K562 (cell line): ENCODE data around the gene DIAPH3. TPM values are rescaled to one million over a fixed set of nuclear protein-coding genes. Genes with fewer than 3 reads are reported as not detected.

Experiments used
- ATAC-seq: fragments of 200-7000 bp; cut with Tn5 transposase; 3 replicates; pipeline ENCODE4 v1.9.1; 2020; ENCODE audit warnings: moderate library complexity
- BruUV-seq: library from RNA; stranded (reverse); fragments of 400-500 nt; replicated peaks from 2 replicates; lab custom pipeline; 2021; lab: Mats Ljungman, UMichigan
- CTCF ChIA-PET: fragments of 300-600 bp; formaldehyde crosslinking; extraction: SDS; loops from one replicate; lab custom pipeline; 2021; ENCODE audit warnings: low intra/inter-chr PET ratio; lab: Yijun Ruan, JAX
- POLR2A ChIA-PET: fragments of 300-600, 350-650 bp; sonication (Branson Sonifier 250); formaldehyde crosslinking; extraction: SDS; loops from one replicate; lab custom pipeline; 2021; ENCODE audit warnings: antibody characterized with exemption, inconsistent platforms; lab: Yijun Ruan, JAX
- DNase-seq, 4 experiments: peaks; one replicate each; pipeline versions ENCODE4 v3.0.0 to v3.0.0-alpha.2; 2011 to 2018; ENCODE audit warnings: low spot score in 3 of 4, mixed read lengths in 3 of 4; ENCODE audit errors: extremely low read depth in 1 of 4
- FAIRE-seq: peaks from 2 replicates; lab custom pipeline; 2011; peaks lifted over from hg19 to GRCh38; lab: Jason Lieb, UNC
- H2AFZ ChIP-seq: 2 replicates; pipeline ENCODE4 v1.6.0; 2011; ENCODE audit warnings: low read depth, low read length, control low read depth, inconsistent platforms
- H3K27ac ChIP-seq: fragments of 200-600 bp; 3 replicates; pipeline ENCODE4 v1.8.0; 2011; ENCODE audit warnings: low read depth, mild to moderate bottlenecking, control low read depth, inconsistent platforms, low read length, moderate library complexity, mixed read lengths; ENCODE audit errors: extremely low read depth
- H3K27me3 ChIP-seq, 2 experiments: fragments of 300-600 bp in 1 of 2; 2 replicates in 1 of 2; 3 replicates in 1 of 2; pipeline versions ENCODE4 v1.6.0 to v1.8.0; 2011; ENCODE audit warnings: inconsistent platforms in 2 of 2, low read length in 2 of 2, mild to moderate bottlenecking in 1 of 2, mixed read lengths in 1 of 2, moderate library complexity in 1 of 2; ENCODE audit not compliant: control insufficient read depth in 2 of 2, insufficient read depth in 2 of 2
- H3K36me3 ChIP-seq: fragments of 300-600 bp; 3 replicates; pipeline ENCODE4 v1.8.0; 2011; ENCODE audit warnings: mild to moderate bottlenecking, low read length, inconsistent platforms; ENCODE audit not compliant: control insufficient read depth, insufficient read depth
- H3K4me1 ChIP-seq, 2 experiments: fragments of 200-600 bp in 1 of 2; replicated peaks in 1 of 2; 2 replicates in 1 of 2; 3 replicates in 1 of 2; pipeline versions ENCODE4 v1.5.1 to v1.8.0; 2011; ENCODE audit warnings: inconsistent platforms in 2 of 2, low read length in 2 of 2, mild to moderate bottlenecking in 1 of 2, mixed read lengths in 1 of 2, moderate library complexity in 1 of 2; ENCODE audit not compliant: control insufficient read depth in 2 of 2, insufficient read depth in 2 of 2
- H3K4me2 ChIP-seq: 2 replicates; pipeline ENCODE4 v1.6.1; 2011; ENCODE audit warnings: low read length, control low read depth, inconsistent platforms, mixed read lengths; ENCODE audit not compliant: insufficient read depth
- H3K4me3 ChIP-seq: fragments of 200-600 bp; sonication (generic), shearing (Covaris generic); 2 replicates; pipeline ENCODE4 v1.5.1; 2016; ENCODE audit warnings: control low read depth, inconsistent platforms
- H3K79me2 ChIP-seq: fragments of 200-600 bp; 3 replicates; pipeline ENCODE4 v1.8.0; 2011; ENCODE audit warnings: low read length, inconsistent platforms; ENCODE audit not compliant: control insufficient read depth, insufficient read depth
- H3K9ac ChIP-seq, 2 experiments: 2 replicates each; pipeline versions ENCODE4 v1.6.0 to v1.6.1; 2011; ENCODE audit warnings: low read depth in 2 of 2, low read length in 2 of 2, control low read depth in 1 of 2, inconsistent platforms in 1 of 2, mild to moderate bottlenecking in 1 of 2, mixed read lengths in 1 of 2; ENCODE audit not compliant: insufficient read depth in 1 of 2
- H3K9me1 ChIP-seq: one replicate; pipeline ENCODE4 v1.6.0; 2011; ENCODE audit warnings: inconsistent platforms, mild to moderate bottlenecking, low read length, moderate library complexity; ENCODE audit not compliant: control insufficient read depth, insufficient read depth
- H3K9me3 ChIP-seq: replicated peaks from 2 replicates; pipeline ENCODE4 v1.5.1; 2011; ENCODE audit warnings: low read depth, low read length, inconsistent platforms; ENCODE audit not compliant: control insufficient read depth, insufficient read depth
- H4K20me1 ChIP-seq: replicated peaks from 2 replicates; pipeline ENCODE4 v1.6.1; 2011; ENCODE audit warnings: low read length, inconsistent platforms, mixed read lengths; ENCODE audit not compliant: control insufficient read depth, insufficient read depth
- CREBBP ChIP-seq: IDR thresholded peaks from one replicate; pipeline ENCODE4 v1.6.1; 2012; ENCODE audit warnings: low read depth, mild to moderate bottlenecking, control low read depth, inconsistent platforms, low read length
- EGR1 ChIP-seq: fragments of 450-650 bp; conservative IDR thresholded peaks from 2 replicates; pipeline ENCODE4 v1.6.1; 2017; ENCODE audit warnings: mild to moderate bottlenecking
- LEF1 ChIP-seq: fragments of 450-650 bp; IDR thresholded peaks from 2 replicates; pipeline ENCODE4 v1.6.1; 2016; ENCODE audit warnings: mild to moderate bottlenecking
- NR1H2 ChIP-seq: sonication (generic); formaldehyde crosslinking; IDR thresholded peaks from 2 replicates; pipeline ENCODE4 v1.4.0; 2020; ENCODE audit warnings: mild to moderate bottlenecking, missing genetic modification reagents
- POU5F1 ChIP-seq: fragments of 150-350 bp; IDR thresholded peaks from 2 replicates; pipeline ENCODE4 v1.6.1; 2014; ENCODE audit warnings: borderline replicate concordance, low read length, low read depth, mild to moderate bottlenecking; ENCODE audit not compliant: partially characterized antibody
- PRMT5 ChIP-seq: sonication (generic); formaldehyde crosslinking; IDR thresholded peaks from 2 replicates; pipeline ENCODE4 v1.5.0; 2020; ENCODE audit warnings: missing genetic modification reagents
- RNF2 ChIP-seq: sonication (generic); IDR thresholded peaks from 2 replicates; pipeline ENCODE4 v1.6.1; 2016
- SAP30 ChIP-seq: fragments of 200-600 bp; sonication (generic); IDR thresholded peaks from 2 replicates; pipeline ENCODE4 v1.6.1; 2012; ENCODE audit warnings: borderline replicate concordance, low read depth, mild to moderate bottlenecking, moderate library complexity, low read length, control low read depth, inconsistent platforms; ENCODE audit not compliant: insufficient read depth, poor library complexity, severe bottlenecking
- SIX5 ChIP-seq, 2 experiments: IDR thresholded peaks; 2 replicates each; pipeline ENCODE4 v1.6.1; 2011; ENCODE audit warnings: low read length in 2 of 2, borderline replicate concordance in 1 of 2, low read depth in 1 of 2, mild to moderate bottlenecking in 1 of 2, moderate library complexity in 1 of 2; ENCODE audit not compliant: insufficient read depth in 1 of 2
- ZNF12 ChIP-seq: sonication (generic); formaldehyde crosslinking; IDR thresholded peaks from 2 replicates; pipeline ENCODE4 v1.4.0; 2020; ENCODE audit warnings: mild to moderate bottlenecking, missing genetic modification reagents
- ZNF146 ChIP-seq: IDR thresholded peaks from one replicate; pipeline ENCODE4 v1.6.1; 2018; ENCODE audit warnings: missing compliant biosample characterization; ENCODE audit not compliant: unreplicated experiment
- ZNF311 ChIP-seq: fragments of 250-450 bp; sonication (Bioruptor Pico); IDR thresholded peaks from 2 replicates; pipeline ENCODE4 v1.4.0; 2020; ENCODE audit warnings: mild to moderate bottlenecking, moderate library complexity
- WGBS: fragments of 100-300 bp; shearing (Covaris generic); methylation state at CpG from one replicate; pipeline ENCODE4 v1.1.6; 2016; ENCODE audit warnings: low coverage, mixed read lengths; ENCODE audit not compliant: insufficient coverage; ENCODE audit errors: missing lambda C conversion rate; 5-methylcytosine and 5-hydroxymethylcytosine counted together
- in situ Hi-C: fragments of 300-500 bp; cut with MboI; formaldehyde crosslinking; loops from 4 replicates; pipeline ENCODE4 v1.15.0; 2018; ENCODE audit warnings: inconsistent platforms, mixed read lengths
- intact Hi-C: fragments of 100-400 bp; cut with micrococcal nuclease; formaldehyde crosslinking; loops from 2 replicates; pipeline ENCODE4 v1.14.2; 2022
- polyA plus RNA-seq, 8 experiments: library from polyadenylated mRNA; depleted of rRNA in 4 of 8; stranded (reverse) in 5 of 8; unstranded in 3 of 8; fragments of >200 nt; fragmentation: Nextera tagmentation in 2 of 8; fragmentation: Illumina TruSeq in 1 of 8; extraction: Ambion mirVana in 2 of 8; extraction: Trizol in 1 of 8; gene quantifications; 2 replicates each; pipeline versions ENCODE4 v1.2.1 to v1.2.3, GENCODE V29; 2011 to 2014; ENCODE audit warnings: inconsistent platforms in 1 of 8, missing spikeins in 1 of 8
- total RNA-seq, 7 experiments: library from RNA; depleted of rRNA in 6 of 7; stranded (reverse); fragments of >200 nt in 6 of 7; fragmentation: Illumina TruSeq in 2 of 7; extraction: Trizol in 2 of 7; gene quantifications; 2 replicates each; pipeline versions ENCODE4 v1.2.1 to v1.2.3, GENCODE V29; 2011 to 2021; ENCODE audit warnings: low replicate concordance in 1 of 7
- TF ChIP-seq, protein P1 (sequence below): sonication (generic); formaldehyde crosslinking; IDR thresholded peaks from 2 replicates; pipeline ENCODE4 v1.8.1; 2023; ENCODE audit warnings: mild to moderate bottlenecking, missing genetic modification reagents
- TF ChIP-seq, protein P2 (sequence below): sonication (generic); formaldehyde crosslinking; IDR thresholded peaks from 2 replicates; pipeline ENCODE4 v1.8.1; 2023; ENCODE audit warnings: mild to moderate bottlenecking, missing genetic modification reagents
- TF ChIP-seq, protein P3 (sequence below): IDR thresholded peaks from 2 replicates; pipeline ENCODE4 v1.6.1; 2014; ENCODE audit warnings: antibody characterized with exemption

The DIAPH3 gene
- total and polyA plus RNA-seq, 9 of the 15 experiments (the other 6 are each of a cell fraction or from before 2014, with no cell fraction given): 9.0 to 18.7 (median 14.7) TPM

DNA sequence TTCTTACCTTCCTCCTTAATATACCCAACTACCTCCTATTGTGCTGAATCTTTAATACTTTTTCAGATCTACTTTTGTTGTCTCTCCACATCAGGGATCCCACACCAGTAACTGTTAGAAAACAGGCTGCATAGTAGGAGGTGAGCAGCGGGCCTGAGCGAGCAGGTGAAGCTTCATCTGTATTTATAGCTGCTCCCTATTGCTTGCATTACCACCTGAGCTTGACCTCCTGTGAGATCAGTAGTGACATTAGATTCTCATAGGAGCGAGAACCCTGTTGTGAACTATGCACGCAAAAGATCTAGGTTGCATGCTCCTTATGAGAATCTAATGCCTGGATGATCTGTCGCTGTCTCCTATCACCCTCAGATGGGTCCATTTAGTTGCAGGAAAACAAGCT is 279.8 kb downstream of the DIAPH3 start:
- H3K4me3 ChIP-seq: no peak overlapping the region
- 94% methylated on average over 5 of the region's 5 CpGs for WGBS
- no TSS peak for BruUV-seq
- POLR2A ChIA-PET: no interaction called here
- no peak overlapping the region for H2AFZ ChIP-seq
- FAIRE-seq (no peak), ATAC-seq (no peak), DNase-seq (no peak)
- H3K27me3 ChIP-seq: no peaks in the 10 kb centered on the region
- CTCF ChIA-PET: no interaction called here
- no peaks in the 10 kb centered on the region for H3K4me1 ChIP-seq
- H3K36me3 ChIP-seq: peaks cover 4% of the 10 kb centered on the region; the same call in 1 of the 3 replicates
- no peak overlapping the region for H3K9ac ChIP-seq
- no peaks in the 10 kb centered on the region for H3K9me1 ChIP-seq
- intact Hi-C loops (no loop called here), in situ Hi-C loops (no loop called here)
- no peak overlapping the region for H3K27ac ChIP-seq
- H4K20me1 ChIP-seq: no peaks in the 10 kb centered on the region
- no peaks in the 10 kb centered on the region for H3K9me3 ChIP-seq
- no peaks in the 10 kb centered on the region for H3K79me2 ChIP-seq
- no peak overlapping the region for H3K4me2 ChIP-seq
- TF ChIP-seq ZNF311 (CRISPR knock-in tag) (no peak), SIX5 (IDR thresholded peaks at IDR 0.05; ENCODE audit: borderline replicate concordance in 1 of 2, insufficient read depth in 1 of 2, low read depth in 1 of 2, low read length in 2 of 2) (no peak), SAP30 (no peak), PRMT5 (CRISPR knock-in tag) (no peak), RNF2 (no peak), ZNF12 (CRISPR knock-in tag) (no peak), CREBBP (no peak), ZNF146 (CRISPR knock-in tag) (no peak), EGR1 (no peak), LEF1 (no peak), NR1H2 (CRISPR knock-in tag) (no peak), POU5F1 (no peak)
- TF ChIP-seq, protein P1, sequence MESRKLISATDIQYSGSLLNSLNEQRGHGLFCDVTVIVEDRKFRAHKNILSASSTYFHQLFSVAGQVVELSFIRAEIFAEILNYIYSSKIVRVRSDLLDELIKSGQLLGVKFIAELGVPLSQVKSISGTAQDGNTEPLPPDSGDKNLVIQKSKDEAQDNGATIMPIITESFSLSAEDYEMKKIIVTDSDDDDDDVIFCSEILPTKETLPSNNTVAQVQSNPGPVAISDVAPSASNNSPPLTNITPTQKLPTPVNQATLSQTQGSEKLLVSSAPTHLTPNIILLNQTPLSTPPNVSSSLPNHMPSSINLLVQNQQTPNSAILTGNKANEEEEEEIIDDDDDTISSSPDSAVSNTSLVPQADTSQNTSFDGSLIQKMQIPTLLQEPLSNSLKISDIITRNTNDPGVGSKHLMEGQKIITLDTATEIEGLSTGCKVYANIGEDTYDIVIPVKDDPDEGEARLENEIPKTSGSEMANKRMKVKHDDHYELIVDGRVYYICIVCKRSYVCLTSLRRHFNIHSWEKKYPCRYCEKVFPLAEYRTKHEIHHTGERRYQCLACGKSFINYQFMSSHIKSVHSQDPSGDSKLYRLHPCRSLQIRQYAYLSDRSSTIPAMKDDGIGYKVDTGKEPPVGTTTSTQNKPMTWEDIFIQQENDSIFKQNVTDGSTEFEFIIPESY (CRISPR knock-in tag): no peak
- TF ChIP-seq, protein P2, sequence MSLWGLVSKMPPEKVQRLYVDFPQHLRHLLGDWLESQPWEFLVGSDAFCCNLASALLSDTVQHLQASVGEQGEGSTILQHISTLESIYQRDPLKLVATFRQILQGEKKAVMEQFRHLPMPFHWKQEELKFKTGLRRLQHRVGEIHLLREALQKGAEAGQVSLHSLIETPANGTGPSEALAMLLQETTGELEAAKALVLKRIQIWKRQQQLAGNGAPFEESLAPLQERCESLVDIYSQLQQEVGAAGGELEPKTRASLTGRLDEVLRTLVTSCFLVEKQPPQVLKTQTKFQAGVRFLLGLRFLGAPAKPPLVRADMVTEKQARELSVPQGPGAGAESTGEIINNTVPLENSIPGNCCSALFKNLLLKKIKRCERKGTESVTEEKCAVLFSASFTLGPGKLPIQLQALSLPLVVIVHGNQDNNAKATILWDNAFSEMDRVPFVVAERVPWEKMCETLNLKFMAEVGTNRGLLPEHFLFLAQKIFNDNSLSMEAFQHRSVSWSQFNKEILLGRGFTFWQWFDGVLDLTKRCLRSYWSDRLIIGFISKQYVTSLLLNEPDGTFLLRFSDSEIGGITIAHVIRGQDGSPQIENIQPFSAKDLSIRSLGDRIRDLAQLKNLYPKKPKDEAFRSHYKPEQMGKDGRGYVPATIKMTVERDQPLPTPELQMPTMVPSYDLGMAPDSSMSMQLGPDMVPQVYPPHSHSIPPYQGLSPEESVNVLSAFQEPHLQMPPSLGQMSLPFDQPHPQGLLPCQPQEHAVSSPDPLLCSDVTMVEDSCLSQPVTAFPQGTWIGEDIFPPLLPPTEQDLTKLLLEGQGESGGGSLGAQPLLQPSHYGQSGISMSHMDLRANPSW: no peak
- TF ChIP-seq, protein P3, sequence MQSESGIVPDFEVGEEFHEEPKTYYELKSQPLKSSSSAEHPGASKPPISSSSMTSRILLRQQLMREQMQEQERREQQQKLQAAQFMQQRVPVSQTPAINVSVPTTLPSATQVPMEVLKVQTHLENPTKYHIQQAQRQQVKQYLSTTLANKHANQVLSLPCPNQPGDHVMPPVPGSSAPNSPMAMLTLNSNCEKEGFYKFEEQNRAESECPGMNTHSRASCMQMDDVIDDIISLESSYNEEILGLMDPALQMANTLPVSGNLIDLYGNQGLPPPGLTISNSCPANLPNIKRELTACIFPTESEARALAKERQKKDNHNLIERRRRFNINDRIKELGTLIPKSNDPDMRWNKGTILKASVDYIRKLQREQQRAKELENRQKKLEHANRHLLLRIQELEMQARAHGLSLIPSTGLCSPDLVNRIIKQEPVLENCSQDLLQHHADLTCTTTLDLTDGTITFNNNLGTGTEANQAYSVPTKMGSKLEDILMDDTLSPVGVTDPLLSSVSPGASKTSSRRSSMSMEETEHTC: no peak
